GM19455 (cell line): ENCODE results near the gene GNGT1.
A peak's percentile ranks its signal among the peaks of the same experiment; 100 is the strongest.

Source experiments
- ATAC-seq: cut with Tn5 transposase; IDR thresholded peaks from one replicate; pipeline ENCODE4 v1.9.1; 2021; ENCODE audit not compliant: unreplicated experiment

Gene GNGT1

DNA sequence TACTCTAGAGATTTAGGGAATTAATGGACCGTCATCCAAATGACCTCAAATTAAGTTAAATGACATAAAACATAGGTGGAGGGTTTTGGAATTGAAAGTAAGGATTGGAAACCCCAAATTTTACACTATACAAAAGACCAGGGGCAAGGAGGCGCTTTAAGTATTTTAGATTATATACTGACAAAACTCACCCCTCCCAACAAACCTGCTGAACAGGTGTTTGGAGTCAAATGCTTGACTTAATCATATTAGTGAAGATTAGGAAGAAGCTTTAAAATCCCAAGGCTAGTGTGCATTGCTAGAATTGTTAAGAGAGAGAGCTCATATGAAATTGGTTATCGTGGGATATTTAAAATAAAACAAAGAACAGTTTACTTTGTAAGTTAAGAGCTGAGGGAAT, at the start of gene GNGT1:
Gene GNGT1 (plus strand): TSS at position 301 of the 400 bp plus-strand sequence. CDS start 180 bp downstream, outside the sequence.
- no peak for ATAC-seq

DNA sequence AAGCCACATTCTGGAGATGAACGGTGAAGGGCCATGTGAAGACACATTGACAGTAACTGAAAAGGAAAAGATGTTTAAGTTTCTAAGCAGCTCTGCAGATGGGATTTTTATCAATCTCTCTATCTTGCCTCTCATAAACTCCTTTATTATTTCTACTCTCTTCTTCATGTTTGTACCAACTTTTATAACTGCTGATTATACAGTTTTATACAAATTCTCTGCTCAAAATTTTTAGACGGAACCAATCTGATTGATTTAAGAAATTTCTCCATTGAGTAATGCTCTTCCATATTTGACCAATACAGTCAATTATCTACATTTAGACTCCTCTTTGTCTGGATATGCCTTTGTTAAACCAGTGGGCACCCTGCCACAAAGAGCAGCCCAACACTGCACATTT, 47.5 kb upstream of the GNGT1 start:
- ATAC-seq = no peak

DNA sequence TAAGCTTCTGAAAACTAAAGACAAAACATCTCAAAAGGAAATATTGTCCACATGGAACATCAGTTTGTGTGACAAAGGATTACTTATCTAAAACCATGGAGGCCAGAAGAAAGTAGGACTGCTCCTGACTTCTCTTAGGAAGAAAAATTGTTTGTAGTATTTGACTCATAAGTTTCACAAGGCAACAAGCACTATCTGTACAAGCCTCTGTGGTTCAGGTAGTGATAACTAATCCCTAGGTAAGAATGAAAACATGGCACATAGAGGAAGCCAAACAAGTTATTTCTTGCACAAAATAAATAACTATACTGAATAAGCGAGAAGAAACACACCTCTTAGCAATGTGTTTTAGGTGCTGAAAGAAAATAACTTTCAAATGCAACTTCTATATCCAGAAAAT, 46.1 kb upstream of the GNGT1 start:
- ATAC-seq = no peak

DNA sequence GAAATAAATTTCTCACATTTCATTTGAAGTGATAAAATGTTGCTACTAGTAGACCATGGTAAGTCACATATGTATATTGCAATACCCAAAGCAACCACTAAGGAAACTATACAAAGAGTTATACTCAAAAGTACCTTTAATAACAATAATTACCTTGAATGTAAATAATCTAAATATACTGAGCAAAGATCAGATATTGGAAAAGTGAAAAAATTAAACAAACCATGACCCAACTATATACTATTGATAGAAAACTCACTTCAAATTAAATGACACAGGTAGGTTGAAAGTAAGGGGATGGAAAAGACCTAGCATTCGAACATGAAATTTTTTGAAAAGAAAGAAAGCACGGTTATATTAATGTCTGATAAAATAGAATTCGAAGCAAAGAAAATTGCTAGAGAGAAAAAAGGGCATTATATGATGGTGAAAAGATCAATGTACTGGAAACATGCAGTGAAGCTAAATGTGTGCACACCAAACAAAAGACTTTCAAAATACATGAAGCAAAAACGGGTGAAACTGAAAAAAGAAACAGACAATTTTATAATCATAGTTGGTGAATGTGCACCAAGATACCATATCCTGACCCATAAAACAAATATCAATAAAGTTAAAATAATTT, 44.9 kb upstream of the GNGT1 start:
- no peak for ATAC-seq

DNA sequence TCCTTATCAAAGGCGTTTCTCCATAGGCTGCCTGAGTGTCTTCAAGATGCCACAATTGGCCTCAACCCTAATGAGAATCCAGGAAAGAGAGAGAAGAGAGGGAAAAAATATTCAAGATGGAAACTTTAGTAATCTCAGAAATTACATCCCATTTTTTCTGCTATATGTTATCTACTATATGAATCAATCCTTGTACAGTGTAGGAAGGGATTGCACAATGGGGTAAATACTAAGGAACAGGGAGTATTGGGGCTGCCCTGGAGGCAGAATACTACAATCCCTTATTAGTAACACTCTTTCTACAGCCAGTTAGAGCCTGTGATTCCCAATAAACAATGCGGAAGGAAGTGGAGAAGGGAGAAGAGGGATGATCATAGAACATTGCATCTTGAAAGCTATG, 43.7 kb upstream of the GNGT1 start:
- ATAC-seq = no peak

DNA sequence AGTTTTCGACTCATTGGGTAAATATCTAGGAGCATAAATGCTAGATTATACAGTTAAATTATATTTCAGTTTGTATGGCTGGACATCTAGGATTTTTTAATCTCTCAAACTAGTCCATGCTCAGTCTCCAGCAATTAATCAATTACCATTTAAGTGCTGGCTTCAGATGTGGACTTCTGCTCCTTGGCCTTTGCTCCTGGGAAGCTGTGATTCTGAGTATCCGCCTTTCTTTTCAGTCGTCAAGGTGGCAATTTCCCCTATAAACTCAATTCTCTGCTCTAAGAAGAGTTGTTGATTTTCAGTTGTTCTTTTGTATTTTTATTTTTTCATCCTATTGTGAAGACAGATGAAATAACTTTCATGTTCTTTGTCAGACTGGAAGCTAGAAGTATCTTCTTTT, 39.5 kb upstream of the GNGT1 start:
- no peak for ATAC-seq

DNA sequence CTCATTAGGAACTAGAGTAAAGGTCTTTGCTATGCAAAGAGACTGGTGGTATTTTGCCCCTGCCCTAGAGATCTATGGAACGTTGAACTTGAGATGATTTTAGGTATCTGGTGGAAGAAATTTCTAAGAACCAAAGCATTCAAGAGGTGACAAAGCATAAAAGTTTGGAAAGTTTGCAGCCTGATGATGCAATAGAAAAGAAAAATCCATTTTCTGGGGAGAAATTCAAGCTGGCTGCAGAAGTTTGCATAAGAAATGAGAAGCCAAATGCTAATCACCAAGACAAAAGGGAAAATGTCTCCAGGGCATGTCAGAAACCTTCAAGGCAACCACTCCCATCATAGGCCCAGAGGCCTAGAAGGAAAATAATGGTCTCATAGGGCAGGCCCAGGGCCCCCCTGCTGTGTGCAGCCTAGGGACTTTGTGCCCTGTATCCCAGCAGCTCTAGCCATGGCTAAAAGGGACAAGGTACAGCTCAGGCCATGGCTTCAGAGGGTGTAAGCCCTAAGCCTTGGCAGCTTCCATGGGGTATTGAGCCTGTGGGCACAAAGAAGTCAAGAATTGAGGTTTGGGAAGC, 32.3 kb upstream of the GNGT1 start:
- ATAC-seq = no peak

DNA sequence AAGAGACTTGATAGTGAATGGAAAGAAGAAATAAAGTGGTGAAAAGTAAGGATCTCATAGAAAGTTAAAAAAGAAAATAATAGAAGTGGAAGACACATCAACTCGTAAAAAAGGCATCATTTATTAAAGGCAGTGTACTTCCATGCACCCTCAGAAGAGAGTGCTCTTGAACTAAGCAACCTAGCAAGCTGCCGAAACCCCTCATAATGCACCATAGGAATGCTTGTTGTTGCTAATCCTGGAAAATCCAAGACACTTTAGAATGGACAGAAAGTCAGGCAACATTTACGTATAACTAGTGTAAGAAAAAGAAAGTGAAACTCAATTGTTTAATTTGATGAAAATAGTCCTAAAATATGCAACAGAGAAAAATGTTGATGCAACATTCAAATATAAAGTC, 28.6 kb upstream of the GNGT1 start:
- ATAC-seq = no peak

DNA sequence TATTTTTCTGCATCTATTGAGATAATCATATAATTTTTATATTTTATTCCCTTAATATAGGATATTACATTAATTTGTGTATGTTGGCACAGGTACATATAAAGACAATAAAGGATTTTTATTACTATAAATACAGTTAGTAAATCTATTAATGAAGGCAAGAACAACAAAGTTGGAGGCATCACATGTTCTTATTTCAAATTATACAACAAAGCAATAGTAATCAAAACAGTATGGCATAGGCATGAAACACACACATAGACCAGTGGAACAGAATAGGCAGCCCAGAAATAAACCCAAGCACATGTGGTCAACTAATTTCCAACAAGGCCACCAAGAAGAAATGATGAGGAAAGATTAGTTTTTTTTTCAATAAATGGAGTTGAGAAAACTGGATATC, 27.0 kb upstream of the GNGT1 start:
- ATAC-seq = no peak

DNA sequence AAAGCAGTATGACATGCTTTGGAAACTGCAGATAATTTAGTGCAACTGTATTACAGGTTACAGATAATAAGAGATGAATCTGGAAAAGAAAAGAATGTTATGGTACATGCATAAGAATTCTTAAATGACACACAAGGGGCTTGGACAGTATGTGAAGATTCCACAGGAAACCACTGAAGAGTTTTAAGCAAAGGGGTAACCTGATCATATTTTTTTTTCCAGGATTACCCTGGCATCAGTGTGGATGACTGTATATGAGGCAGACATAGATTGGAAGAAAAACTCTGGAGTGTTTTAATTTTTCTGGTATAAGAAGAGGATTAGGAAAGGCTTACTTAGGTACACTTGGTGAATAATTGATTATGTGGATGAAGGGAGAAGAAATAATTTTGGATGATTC, 23.9 kb upstream of the GNGT1 start:
- no peak for ATAC-seq

DNA sequence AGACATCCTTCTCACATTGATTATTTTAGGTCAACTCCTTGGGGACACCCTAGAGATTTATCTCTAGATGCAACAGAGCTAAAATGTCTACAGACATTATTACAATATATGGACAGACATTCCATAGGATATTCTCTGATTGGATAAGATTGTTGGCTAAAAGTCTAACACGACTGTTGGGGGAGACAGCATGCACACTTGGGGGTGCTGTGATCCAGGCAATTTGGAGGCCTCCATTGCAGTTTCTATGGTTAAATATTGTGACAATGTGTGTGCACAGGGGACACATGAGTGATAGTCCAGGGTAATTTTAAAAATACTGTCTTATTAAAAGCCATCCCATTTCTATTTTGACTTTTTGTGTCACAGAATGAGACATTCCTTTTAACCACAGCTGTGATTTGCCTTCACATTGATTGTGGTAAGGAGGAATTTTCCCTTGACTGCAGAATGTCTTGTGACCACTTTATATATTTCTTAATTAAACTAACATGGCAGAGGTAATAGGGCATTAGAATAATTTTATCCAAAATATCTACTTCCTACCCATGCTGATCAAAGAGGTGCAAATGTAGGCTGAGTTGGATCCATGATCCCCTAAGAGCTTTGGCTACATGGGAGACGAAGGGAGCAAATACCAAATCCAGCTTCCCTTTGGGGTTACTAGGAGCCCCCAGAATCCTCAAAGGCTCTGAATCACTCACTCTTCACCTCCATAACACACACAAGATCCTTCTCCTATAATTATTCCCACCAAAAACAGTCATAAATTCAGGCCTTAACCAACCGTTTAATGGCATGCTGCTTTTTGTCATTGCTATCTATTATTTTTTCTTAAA, 23.1 kb upstream of the GNGT1 start:
- no peak for ATAC-seq

DNA sequence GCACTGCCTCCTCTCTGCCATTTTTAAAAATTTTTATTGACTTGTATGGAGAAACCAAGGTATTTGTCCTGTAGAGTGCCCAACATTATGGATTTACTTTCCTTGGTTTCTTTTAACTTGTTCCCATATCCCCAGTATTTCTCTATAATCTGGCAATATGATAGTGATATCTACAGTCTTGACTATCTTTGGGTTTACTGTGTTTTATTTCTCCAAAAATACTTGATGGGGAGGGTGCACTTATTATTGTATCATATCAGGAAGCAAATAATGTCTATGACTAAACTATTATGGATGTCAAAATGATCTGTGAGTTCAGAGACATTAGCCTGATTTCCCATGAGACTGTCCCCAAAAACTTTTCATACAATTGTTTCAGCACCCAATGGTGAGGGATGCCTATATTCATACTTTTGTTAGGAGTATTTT, 22.4 kb upstream of the GNGT1 start:
- no peak for ATAC-seq

DNA sequence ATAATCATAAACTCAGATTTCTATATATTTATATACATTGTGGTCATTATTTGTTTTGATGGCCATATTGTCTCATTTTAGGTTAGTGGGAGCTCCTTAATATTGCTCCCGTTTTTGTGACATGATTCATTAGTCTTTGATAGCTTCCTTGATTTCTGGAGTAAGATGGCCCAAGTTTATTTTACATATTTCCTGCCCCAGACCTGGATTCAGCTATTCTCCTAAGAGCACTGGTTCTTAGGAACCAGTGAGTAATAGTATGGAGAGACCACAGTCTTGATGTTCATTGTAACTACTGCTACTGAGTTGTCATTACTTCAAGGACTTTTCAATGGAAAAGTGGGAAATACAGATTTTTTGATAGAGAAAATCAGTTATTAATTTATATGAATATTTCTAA, 21.8 kb upstream of the GNGT1 start:
- no peak for ATAC-seq

DNA sequence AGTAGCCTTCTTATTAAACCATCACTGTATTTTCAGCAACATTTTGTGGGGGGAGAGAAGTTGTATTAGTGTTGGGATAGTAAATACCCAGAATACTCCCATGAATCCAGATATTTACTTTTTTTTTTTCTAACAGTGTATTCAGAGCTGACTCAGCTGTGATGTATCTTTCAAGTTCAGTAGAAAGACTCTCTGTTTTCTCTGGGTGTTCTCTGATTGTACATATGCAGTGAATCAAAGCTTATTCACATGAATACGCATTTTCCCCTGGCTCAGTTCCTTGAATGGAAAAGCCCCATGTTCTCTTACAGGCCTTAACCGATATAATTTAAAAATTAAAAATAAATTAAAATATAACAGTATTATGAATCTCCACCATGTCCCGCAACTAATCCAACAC, 17.1 kb upstream of the GNGT1 start:
- no peak for ATAC-seq

DNA sequence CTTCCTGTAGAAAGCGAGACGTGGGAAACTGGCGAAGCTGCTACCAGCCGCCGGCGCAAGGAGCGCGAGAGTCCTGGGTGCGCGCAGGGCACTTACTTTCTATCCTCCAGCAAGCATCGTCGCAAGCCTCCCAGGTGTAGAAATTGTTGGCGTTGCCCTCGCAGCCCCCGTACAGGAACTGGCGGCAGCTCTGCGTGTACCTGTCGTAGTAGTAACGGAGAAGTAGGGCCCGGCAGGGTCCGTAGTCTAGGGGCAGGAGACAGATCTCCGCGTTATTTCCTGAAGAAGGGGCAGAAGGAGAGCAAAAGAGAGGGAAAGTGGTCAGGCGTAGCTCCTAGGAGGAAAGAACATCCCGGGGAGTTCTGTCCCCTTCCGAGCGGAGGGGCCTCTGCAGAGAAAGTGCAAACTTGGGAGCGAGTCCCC, 16.3 kb upstream of the GNGT1 start:
- peak; percentile 47 for ATAC-seq

DNA sequence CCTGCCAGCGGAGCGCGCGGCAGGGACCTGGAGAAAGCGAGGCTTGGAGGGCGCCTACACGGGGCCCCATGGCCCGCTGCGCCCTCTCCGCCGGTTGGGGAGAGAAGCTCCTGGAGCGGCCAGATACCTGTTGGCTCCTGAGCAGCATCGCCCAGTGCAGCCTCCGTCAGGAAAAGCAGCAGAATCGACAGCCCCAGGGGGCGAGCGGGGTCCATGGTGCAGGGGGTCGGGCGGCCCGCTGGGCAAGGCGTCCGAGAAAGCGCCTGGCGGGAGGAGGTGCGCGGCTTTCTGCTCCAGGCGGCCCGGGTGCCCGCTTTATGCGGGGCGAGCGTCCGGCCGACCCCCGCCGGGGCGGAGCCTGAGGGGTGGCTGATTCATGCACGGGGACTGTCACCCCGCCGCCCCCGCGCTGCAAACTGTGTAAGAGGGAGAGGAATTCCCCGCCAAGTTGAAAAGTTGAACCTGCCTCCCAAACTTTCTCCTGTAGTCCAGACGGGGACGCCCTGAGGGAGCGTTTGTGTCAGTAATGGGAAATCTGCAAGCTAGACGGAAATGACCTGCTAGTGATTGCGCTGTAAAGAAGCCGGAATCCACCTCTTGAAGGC, 15.8 kb upstream of the GNGT1 start, which contains the start of gene TFPI2:
Gene TFPI2 (minus strand): TSS at position 290 of the 605 bp plus-strand sequence. CDS start 75 bp downstream, at position 215.
- ATAC-seq = peak; percentile 57

DNA sequence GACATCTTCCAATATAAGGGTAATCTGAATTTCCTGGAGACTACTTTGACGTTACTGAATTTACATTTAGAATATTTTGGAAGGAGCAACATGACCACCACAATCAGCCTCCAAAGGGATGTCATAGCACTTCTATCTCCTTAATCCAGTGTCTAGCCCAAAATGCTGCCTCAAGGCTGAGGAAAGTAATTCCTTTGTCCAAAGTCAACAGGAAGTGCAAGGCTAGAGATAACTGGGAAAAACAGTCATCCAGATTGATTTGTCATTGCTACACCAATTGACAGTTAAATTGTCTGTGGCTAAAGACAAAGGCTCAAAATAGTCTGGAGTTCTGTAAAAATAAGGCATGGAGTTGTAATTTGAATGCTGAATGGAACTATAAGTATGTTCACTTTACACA, 11.9 kb upstream of the GNGT1 start:
- no peak for ATAC-seq

DNA sequence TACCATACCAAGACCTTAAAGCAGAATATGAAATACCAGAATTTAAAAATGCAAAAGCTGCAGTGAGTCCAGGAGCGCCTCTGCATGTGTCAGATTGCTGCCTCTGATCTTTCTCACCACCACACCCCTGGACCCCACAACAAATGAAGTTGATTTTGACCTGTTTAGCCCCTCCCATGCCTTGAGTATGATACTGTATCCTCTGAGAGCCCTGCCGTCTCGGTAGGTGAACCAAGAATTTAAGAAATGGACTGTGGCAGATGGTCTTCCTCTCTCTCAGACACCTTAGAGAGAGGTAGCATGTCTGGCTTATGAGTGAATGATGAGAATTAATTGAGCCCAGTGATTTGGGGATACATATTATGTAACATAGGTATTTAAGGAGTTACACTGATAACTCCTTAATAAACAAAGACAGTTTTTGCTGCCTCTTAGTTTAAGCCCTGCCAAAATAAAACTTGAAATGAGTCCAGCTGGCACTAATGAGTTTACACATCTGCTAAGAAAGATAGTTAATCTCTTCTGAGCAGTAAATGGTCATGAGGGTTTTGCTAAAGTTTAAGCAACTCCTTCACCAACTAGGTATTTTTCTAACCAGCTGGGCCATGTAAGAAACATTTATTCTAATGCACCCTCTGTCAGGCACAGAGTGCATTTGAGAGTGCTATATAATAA, 11.3 kb upstream of the GNGT1 start:
- no peak for ATAC-seq

DNA sequence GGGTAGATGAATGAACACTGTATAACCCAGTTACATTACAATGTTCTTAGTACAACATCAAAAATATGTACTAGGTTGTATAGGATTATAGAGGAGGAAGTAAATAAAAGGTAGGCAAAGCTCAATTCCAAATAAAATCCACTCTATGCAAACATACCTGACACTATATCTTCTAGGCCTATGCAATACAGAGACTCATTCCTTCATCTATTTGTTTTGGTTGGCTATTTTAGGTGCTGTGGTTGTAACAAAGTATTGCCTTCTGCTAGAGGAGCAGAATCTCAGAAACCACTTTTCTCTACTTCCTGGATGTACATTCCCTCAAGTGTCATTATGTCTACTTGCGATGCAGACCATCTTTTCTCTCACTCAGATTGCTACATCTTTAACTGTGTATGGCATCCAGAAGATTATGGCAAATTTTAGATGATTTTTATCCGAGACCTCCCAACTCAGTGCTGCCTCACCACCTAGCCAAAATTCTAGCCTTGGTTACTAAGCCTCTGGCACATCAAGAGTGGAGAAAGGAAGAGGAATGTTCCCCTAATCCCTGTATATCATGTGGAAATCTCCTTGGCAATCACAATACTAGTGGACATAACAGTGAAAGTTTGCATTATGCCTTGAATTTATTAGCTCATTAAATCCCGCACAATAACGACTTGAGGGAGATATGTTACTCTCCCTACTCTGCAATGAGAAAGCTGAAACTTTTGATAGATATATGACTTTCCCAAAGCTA, 10.3 kb upstream of the GNGT1 start:
- ATAC-seq = no peak

DNA sequence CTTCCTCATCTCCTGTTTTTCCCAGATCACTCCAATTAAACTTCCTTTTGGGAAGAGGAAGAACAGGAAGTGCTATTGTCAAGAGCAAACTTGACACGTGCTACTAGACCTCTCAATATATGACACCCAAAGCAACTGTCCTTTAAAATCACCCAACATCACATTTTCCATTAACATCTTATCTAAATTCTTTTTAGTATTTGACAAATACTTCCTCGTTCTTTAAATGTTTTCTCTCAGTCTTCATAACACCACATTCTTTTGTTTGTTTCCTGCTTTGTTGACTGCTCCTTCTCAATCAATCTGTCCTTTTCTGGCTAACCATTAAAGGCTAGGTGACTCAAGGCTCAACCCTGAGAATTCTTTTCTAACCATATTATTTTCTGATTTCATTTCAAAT, 8.7 kb upstream of the GNGT1 start:
- ATAC-seq = no peak
